DND-41 (cell line): Measurements from ENCODE around the gene FOXA2.

ENCODE experiments used
- CTCF ChIP-seq: IDR thresholded peaks from 2 replicates; pipeline ENCODE4 v1.5.1; 2012; ENCODE audit warnings: borderline replicate concordance, low read length, moderate library complexity, mild to moderate bottlenecking; ENCODE audit not compliant: poor library complexity, severe bottlenecking; ENCODE audit errors: extremely low read depth
- EZH2 ChIP-seq: IDR thresholded peaks from 3 replicates; pipeline ENCODE4 v1.6.1; 2012; ENCODE audit warnings: borderline replicate concordance, low read depth, mild to moderate bottlenecking, moderate library complexity, low read length, inconsistent platforms; ENCODE audit not compliant: severe bottlenecking

- peak; percentile 20 for TF ChIP-seq CTCF
- TF ChIP-seq EZH2: no peak
These were observed 2.4 kb upstream of the FOXA2 start for GRCh38 chr20:22586645-22587310.
